Activated effector memory CD4-positive, alpha-beta T cell treated with Interleukin-2 at 50 U/mL for 16 hours (primary cell): Measurements from ENCODE around the gene AGPAT3.

Experiments
- DNase-seq: peaks from one replicate; pipeline ENCODE4 v3.0.0-alpha.2; 2020

The AGPAT3 gene

GRCh38 chr21:43958364-43959158 lies 93.5 kb downstream of the AGPAT3 start:
- DNase-seq: no peak

GRCh38 chr21:43959231-43960116 lies 94.5 kb downstream of the AGPAT3 start:
- DNase-seq: no peak

DNA sequence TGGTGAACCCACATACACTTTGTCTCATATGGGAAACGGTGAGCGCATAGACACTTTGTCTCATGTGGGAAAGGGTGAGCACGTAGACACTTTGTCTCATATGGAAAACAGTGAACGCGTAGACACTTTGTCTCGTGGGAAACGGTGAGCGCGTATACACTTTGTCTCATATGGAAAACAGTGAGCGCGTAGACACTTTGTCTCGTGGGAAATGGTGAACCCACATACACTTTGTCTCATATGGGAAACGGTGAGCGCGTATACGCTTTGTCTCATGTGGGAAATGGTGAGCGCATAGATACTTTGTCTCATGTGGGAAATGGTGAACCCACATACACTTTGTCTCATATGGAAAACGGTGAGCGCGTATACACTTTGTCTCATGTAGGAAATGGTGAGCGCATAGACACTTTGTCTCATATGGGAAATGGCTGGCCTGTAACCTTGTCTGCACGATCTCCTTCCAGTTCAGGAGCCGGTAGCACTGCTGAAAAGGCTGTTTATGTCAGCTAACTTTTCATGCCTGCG lies 96.4 kb downstream of the AGPAT3 start:
- no peak for DNase-seq

- no peak for DNase-seq
Observed at GRCh38 chr21:43965911-43966585, 101.0 kb downstream of the AGPAT3 start.

DNA sequence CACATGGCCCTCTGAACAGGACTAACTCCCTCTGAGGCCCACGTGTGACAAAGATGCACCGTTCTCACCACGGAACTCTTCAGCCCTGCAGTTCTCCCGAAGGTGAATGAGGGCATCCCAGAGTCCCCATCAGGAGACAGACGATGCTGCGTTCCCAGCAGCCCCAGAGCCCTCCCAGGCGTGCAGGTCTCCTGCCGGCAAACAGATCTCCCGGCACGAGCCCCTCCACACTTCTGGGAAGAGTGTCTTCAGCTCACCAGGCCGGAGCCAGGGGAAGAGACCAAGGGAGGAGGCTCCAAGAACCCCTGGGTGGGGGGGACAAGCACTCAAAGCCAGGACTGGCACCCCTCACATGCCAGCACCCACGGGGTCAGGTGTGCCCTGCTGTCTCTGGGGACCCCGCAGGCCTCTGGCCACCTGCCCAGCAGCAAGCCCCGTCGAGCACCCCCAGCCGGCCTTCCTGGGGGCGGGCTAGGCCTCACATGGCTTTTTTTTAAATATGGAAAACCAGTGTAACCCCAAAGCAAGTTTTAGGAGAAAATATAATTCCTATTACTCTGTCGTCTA lies 102.0 kb downstream of the AGPAT3 start:
- DNase-seq: no peak

DNA sequence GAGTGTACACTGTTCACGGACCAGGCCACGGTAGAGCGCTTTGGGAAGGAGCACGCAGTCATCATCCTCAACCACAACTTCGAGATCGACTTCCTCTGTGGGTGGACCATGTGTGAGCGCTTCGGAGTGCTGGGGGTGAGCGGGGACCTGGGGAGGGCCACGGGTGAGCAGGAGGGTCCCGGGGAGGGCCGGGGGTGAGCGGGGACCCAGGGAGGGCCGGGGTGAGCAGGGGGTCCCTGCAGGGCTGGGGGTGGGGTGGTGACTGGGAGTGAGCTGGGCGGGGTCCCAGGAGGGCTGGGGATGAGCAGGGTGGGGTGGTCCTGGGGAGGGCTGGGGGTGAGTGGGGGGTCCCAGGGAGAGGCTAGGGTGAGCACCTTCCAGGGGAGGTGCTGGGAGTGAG lies 103.0 kb downstream of the AGPAT3 start:
- no peak for DNase-seq

DNA sequence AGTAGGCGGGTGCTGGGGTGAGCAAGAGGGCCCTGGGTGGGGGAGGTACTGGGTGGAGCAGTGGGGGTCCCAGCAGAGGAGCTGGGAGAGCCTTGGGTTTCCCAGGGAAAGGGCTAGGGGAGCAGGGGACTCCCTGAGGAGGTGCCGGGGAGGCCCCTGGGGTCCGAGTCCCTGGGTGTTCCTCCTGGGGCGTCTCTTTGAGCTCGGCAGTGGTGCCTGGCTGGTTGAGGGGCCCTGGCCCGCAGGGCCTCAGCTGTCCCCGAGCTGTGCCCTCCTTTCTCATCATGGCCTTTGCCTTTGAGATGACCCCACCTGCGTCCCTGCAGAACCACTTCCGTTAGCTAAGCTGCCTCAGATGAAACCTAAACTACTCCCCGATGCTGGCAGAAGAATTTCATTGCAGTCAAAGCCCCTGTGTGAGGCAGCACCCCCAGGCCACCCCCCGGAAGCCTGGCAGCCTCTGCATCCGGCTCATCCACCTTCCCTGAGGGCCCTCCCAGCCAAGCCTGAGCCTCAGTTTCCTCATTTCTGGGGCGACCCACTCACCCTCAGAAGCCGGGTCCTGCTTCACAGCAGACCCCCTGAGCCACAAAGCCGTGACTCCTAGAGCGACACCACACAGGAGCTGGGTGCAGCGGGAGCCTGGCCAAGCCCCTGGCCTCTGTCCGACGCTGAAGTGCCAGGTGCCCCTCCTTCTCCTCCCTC lies 103.5 kb downstream of the AGPAT3 start:
- DNase-seq: no peak

- DNase-seq: no peak
Observed at GRCh38 chr21:43969115-43969444, 104.1 kb downstream of the AGPAT3 start.

DNA sequence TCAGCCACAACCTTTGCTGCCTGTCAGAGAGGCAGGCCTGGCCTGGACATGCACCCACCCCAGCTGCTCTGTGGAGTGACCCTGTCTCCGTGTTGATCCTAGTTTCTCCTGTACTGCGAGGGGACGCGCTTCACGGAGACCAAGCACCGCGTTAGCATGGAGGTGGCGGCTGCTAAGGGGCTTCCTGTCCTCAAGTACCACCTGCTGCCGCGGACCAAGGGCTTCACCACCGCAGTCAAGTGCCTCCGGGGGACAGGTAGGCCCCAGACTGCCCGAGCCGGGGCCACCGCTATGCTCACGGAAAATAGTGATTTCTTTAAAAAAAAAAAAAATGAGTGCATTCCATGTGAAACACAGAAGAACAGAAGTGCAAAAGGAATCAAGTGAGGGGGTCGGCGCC lies 105.5 kb downstream of the AGPAT3 start:
- DNase-seq: no peak

GRCh38 chr21:43971201-43971991 lies 106.4 kb downstream of the AGPAT3 start:
- DNase-seq: no peak

- DNase-seq: no peak
Observed at GRCh38 chr21:43971992-43972255, 106.9 kb downstream of the AGPAT3 start.

DNA sequence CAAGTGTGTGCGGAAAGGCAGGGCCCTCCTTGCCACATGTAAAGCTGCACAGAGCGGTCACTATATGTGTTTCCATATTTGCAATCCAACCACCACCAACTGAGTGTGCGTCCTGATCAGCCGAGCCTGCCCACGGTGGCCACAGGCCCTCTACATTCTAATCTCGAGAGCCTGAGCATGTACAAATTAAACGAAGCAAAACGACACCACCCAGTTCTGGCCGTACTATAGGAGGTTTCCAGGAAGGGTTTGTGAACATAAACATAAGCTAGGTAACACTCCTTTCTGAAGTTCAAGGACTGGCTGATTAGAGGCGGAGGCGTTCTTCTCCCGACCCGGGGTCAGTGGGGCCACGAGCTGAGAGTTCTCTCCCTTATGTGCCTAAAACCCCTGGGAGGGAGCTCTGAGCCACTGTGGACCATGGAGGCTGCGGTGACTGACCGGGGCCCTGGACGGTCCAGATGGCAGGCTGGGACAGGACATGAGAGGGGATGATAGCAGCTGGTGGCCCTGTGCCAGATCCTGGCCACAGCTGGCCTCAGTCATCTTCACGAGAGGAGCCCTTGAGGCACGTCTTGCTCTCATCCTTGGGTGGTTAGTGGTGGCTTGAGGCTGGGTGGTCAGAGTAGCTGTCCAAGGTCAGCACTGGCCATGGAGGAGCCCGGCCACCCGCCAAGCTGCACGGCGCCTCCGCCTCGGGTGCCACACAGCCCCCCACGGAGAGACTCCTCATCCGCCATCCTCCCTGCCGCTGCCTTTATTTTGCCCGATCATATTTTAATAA lies 108.0 kb downstream of the AGPAT3 start:
- no peak for DNase-seq

DNA sequence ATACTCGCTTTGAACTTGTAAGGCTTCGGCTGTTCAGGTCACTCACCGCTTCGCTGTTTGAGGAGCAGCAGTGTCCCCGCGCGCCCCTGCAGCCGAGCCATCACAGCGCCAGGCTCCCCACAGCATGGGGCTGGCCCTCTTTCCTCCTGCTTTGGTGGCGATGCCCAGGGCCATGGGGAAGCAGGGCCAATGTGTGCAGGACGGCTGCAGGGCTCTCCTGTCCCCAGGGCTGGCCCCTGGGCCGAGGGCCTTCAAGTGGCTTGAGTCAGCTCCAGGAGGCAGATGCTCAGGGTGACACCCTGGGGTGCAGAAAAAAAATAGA lies 108.6 kb downstream of the AGPAT3 start:
- no peak for DNase-seq

DNA sequence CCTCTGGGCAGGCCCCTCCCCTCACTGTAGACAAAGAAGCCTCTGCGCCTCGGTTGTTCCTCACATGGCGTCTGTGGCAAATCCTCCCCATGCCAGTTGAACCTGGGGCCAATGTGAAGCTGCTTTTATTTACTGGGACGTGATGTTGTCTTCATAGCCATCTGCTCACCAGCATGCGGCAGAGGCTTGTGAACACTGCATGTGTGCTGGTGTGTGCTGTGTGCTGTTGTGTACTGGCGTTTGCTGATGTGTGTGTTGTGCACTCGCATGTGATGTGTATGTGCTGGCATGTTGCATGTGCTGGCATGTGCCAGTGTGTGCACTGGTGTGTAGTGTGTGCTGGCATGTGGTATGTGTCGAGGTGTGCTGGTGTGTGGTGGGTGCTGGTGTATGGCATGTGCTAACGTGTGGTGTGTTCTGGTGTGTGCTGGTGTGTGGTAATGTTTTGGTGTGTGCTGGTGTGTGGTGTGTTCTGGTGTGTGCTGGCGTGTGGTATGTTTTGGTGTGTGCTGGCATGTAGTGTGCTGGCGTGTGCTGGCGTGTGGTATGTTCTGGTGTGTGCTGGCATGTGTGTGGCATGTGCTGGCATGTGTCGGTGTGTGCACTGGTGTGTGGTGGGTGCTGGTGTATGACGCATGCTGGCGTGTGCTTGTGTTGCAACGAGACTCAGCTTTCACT lies 109.9 kb downstream of the AGPAT3 start:
- no peak for DNase-seq

GRCh38 chr21:43975469-43976098 lies 110.6 kb downstream of the AGPAT3 start:
- DNase-seq: peak; percentile 67

GRCh38 chr21:43976661-43977060 lies 111.6 kb downstream of the AGPAT3 start:
- DNase-seq: no peak

- DNase-seq: no peak
Observed at GRCh38 chr21:43978060-43978459, 113.0 kb downstream of the AGPAT3 start.

GRCh38 chr21:43979654-43980053 lies 114.6 kb downstream of the AGPAT3 start:
- no peak for DNase-seq

- DNase-seq: no peak
Observed at GRCh38 chr21:43981151-43981870, 116.3 kb downstream of the AGPAT3 start.

DNA sequence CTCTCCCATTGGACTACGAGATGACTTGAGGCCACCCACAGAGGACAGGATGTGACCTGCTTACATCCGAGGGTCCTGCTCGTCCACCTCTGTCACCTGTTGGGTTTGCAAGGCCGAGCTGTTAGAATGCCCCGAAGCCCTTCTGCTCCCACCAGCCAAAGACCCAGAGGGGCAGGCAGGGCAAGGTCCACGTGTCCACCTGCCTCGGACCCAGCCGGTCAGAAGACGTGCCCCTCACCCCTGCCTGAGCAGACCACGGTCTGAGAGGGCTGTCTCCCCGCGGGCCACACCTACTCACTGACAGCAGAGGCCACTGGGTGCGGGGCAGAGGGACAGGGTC lies 116.8 kb downstream of the AGPAT3 start:
- DNase-seq: no peak
